Measurements from ENCODE around the gene SPACA6. TPM values are rescaled to one million over a fixed set of nuclear protein-coding genes. Genes with fewer than 3 reads are reported as not detected.

Gene SPACA6
- polyA plus RNA-seq, 1 donor, result 7.4 TPM

- no peak for DNase-seq (ENCODE audit: low read depth)
Measured at GRCh38 chr19:51706296-51706695, 13.2 kb downstream of the SPACA6 start.

- DNase-seq (ENCODE audit: low read depth), result no peak
Measured at GRCh38 chr19:51706885-51707284, 13.8 kb downstream of the SPACA6 start.

- DNase-seq (ENCODE audit: low read depth), result no peak
Measured at GRCh38 chr19:51708811-51709210, 15.7 kb downstream of the SPACA6 start.

- DNase-seq (ENCODE audit: low read depth), result no peak
Measured at GRCh38 chr19:51709575-51709974, 16.4 kb downstream of the SPACA6 start.

GRCh38 chr19:51710163-51710562 lies 17.0 kb downstream of the SPACA6 start:
- no peak for DNase-seq (ENCODE audit: low read depth)

GRCh38 chr19:51711702-51712101 lies 18.6 kb downstream of the SPACA6 start:
- no peak for DNase-seq (ENCODE audit: low read depth)

- DNase-seq (ENCODE audit: low read depth), result no peak
Measured at GRCh38 chr19:51712461-51713081, 19.4 kb downstream of the SPACA6 start.

- no peak for DNase-seq (ENCODE audit: low read depth)
Measured at GRCh38 chr19:51713319-51714285, 20.5 kb downstream of the SPACA6 start.

GRCh38 chr19:51714848-51715247 lies 21.7 kb downstream of the SPACA6 start:
- DNase-seq (ENCODE audit: low read depth), result no peak

- no peak for DNase-seq (ENCODE audit: low read depth)
Measured at GRCh38 chr19:51715850-51716249, 22.7 kb downstream of the SPACA6 start.

- no peak for DNase-seq (ENCODE audit: low read depth)
Measured at GRCh38 chr19:51716925-51717324, 23.8 kb downstream of the SPACA6 start.

- no peak for DNase-seq (ENCODE audit: low read depth)
Measured at GRCh38 chr19:51719251-51719988, 26.3 kb downstream of the SPACA6 start.

GRCh38 chr19:51721905-51722304 lies 28.8 kb downstream of the SPACA6 start:
- DNase-seq (ENCODE audit: low read depth), result no peak

- DNase-seq (ENCODE audit: low read depth), result no peak
Measured at GRCh38 chr19:51722492-51722891, 29.4 kb downstream of the SPACA6 start.

GRCh38 chr19:51724543-51724942 lies 31.4 kb downstream of the SPACA6 start:
- DNase-seq (ENCODE audit: low read depth), result no peak

- DNase-seq (ENCODE audit: low read depth), result no peak
Measured at GRCh38 chr19:51726049-51726448, 32.9 kb downstream of the SPACA6 start.

- DNase-seq (ENCODE audit: low read depth), result no peak
Measured at GRCh38 chr19:51727349-51727880, 34.3 kb downstream of the SPACA6 start.

GRCh38 chr19:51729781-51730180 lies 36.7 kb downstream of the SPACA6 start:
- no peak for DNase-seq (ENCODE audit: low read depth)

- DNase-seq (ENCODE audit: low read depth), result no peak
Measured at GRCh38 chr19:51733742-51734522, 40.8 kb downstream of the SPACA6 start.

- DNase-seq (ENCODE audit: low read depth), result no peak
Measured at GRCh38 chr19:51735759-51736449, 42.8 kb downstream of the SPACA6 start.

- no peak for DNase-seq (ENCODE audit: low read depth)
Measured at GRCh38 chr19:51737389-51737788, 44.3 kb downstream of the SPACA6 start.
